HL-60/S4 (cell line): Measurements from ENCODE around the gene KDELR1.

ENCODE experiments used
- in situ Hi-C: fragments of 300-500 bp; cut with MboI; formaldehyde crosslinking; loops from 2 replicates; pipeline ENCODE4 v1.14.3; 2022; ENCODE audit warnings: low sequenced_read_pairs

The KDELR1 gene

DNA sequence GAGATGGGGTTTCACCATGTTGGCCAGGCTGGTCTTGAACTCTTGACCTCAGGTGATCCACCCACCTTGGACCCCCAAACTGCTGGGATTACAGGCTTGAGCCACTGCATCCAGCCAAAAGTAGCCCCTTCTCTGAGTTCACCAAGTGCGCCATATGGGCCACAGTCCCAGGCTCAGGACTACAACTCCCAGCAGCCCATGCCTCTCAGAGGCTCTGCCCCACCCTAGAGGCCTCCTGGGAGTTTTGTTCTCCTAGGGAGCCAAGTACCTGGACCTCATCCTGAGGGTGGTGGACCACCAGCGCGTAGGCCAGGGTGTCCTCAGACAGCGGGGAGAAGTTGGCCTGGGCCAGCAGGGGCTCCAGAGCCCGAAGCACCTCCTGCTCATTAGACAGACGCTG is 46.5 kb downstream of the KDELR1 start:
- in situ Hi-C loops = no loop called here

GRCh38 chr19:48342841-48343540 is 48.4 kb downstream of the KDELR1 start:
- in situ Hi-C loops = no loop called here

DNA sequence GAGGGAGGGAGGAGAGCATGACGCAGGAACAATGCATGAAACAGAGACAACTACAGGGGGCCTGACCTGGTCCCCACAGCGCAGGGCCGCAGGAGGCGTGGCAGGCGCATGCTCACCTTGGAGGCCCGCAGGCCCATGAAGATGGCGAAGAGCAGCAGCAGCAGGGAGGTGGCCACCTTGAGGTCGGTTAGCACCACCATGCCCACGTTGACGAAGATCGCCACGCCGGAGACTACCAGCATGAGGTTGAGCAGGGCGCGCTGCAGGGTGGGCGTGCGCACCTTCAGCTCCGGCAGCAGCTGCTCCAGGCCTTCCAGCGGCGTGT is 49.0 kb downstream of the KDELR1 start:
- in situ Hi-C loops = no loop called here

- in situ Hi-C loops = no loop called here
Observed at GRCh38 chr19:48341515-48342413, 49.6 kb downstream of the KDELR1 start.

DNA sequence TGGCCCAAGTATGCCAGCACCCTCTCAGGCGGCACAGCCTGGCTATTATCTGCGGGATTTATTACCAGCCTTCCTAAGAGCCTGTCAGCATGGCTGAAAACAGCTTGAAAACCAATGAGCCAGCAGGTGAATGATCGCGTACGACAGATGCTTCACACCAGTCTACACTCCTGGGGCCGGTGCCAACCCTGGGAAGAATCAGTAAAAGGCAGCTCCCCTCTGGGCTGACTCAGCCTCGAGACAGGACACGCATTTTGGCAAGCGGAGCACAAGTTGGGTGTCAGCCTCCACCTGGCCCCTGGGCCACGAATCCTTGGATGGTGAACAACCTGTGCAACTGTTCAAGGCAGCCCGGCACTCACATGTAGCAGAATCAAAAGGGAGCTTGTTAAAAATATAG is 50.4 kb downstream of the KDELR1 start:
- in situ Hi-C loops = no loop called here

- in situ Hi-C loops = no loop called here
Observed at GRCh38 chr19:48338802-48339503, 52.4 kb downstream of the KDELR1 start.

- in situ Hi-C loops = no loop called here
Observed at GRCh38 chr19:48338253-48338755, 53.0 kb downstream of the KDELR1 start.

GRCh38 chr19:48333467-48334384 is 57.6 kb downstream of the KDELR1 start:
- in situ Hi-C loops = no loop called here

DNA sequence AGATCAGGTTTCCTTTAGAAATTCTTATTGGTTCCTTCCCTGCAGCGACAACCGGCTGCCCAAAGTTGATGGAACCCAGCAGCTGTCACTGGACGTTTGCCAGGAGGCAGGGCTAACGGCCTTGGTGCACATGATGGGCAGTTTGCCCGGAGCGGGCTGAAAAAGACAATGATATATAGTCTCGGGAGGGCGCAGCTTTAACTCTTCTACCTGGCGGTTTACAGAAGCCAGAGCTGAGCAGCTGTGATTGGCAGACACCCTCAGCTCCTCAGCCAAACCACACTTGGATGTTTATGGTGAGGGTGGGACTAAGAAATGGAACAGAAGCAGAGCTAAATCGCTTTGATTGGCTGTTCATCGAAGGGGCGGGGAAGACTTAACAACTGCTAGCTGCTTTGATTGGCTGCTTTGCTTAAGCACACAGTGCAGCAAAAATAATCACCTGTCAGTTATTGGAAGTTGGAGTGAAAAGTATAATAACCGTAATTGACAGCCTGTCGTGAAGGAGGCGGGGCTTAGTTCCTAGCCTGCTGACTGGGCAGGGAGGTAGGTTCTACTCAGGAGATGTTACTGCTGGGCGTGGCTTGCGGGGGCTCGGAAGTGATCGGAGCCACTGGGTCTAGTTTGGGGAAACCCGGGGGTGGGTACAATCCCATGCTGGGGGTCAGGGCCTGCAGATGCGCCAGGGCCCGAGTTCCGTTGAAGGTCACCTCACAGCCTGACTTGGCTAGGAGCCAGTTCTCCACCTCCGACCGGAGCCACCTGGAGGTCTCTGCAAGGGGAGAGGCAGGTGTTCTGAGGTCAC is 58.5 kb downstream of the KDELR1 start:
- in situ Hi-C loops = no loop called here
